ENCODE data around the gene NR6A1. TPM values are rescaled to one million over a fixed set of nuclear protein-coding genes. Genes with fewer than 3 reads are reported as not detected.
A peak's percentile ranks its signal among the peaks of the same experiment; 100 is the strongest.

Gene NR6A1
- total RNA-seq, 1 donor from 2014 or later, result 0.92 TPM

DNA sequence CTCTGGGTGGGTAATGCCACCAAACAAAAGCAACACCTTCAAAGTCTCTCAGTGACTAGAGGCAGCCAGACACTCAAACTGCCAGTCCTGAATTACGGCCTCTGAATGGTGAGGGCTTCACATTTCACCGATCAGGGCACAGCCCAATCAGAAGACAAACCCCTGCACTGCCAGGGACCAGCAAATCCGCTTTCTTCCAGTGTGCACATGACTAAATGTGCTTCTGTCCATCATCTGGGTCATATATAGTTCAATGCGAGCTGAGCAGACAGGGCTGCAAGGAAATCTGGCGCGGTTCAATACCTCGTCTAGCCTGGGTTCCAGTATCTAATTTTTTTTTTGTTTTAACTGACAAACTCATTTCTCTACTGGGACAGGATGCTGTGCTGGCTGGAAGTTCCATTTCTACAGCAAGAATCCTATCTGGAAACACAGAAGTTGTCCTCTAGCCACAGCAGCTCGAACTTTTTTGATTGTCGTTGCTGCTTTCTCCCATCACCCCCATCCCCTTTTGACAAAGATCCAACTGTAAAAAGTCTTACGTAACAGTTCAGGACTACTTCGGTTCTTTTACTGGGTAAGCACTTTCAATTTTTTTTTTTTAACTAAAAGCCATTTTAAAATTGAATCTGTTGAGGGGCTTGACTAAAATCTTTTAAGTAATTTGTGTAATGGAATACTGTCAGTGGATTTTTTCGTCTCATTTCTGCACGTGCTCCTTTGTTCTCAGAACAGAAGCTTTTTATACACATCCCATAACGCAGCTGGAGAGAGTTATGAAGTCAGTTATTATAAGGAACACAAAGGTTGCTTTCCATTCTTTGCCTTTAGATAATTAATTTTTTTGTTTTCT is 112.7 kb downstream of the NR6A1 start:
- DNase-seq (ENCODE audit: low read depth), result peak; percentile 97
- Histone ChIP-seq H3K4me3 (ENCODE audit: low read depth, low read length) (peak overlapping the region; percentile 62), H3K27me3 (ENCODE audit: control insufficient read depth, insufficient read depth, low read length) (no peaks in the 10 kb centered on the region), H3K36me3 (ENCODE audit: control insufficient read depth, insufficient read depth, low read length) (no peaks in the 10 kb centered on the region)
- TF ChIP-seq, protein P1, sequence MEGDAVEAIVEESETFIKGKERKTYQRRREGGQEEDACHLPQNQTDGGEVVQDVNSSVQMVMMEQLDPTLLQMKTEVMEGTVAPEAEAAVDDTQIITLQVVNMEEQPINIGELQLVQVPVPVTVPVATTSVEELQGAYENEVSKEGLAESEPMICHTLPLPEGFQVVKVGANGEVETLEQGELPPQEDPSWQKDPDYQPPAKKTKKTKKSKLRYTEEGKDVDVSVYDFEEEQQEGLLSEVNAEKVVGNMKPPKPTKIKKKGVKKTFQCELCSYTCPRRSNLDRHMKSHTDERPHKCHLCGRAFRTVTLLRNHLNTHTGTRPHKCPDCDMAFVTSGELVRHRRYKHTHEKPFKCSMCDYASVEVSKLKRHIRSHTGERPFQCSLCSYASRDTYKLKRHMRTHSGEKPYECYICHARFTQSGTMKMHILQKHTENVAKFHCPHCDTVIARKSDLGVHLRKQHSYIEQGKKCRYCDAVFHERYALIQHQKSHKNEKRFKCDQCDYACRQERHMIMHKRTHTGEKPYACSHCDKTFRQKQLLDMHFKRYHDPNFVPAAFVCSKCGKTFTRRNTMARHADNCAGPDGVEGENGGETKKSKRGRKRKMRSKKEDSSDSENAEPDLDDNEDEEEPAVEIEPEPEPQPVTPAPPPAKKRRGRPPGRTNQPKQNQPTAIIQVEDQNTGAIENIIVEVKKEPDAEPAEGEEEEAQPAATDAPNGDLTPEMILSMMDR (IDR thresholded peaks at IDR 0.05; ENCODE audit: insufficient read depth, low read length, poor library complexity, severe bottlenecking), result no peak

- no peaks in the 10 kb centered on the region for H3K36me3 ChIP-seq (ENCODE audit: control insufficient read depth, insufficient read depth, low read length)
- no peaks in the 10 kb centered on the region for H3K27me3 ChIP-seq (ENCODE audit: control insufficient read depth, insufficient read depth, low read length)
- no peak overlapping the region for H3K4me3 ChIP-seq (ENCODE audit: low read depth, low read length)
- TF ChIP-seq, protein P1 (IDR thresholded peaks at IDR 0.05; ENCODE audit: insufficient read depth, low read length, poor library complexity, severe bottlenecking), result no peak
- no peak for DNase-seq (ENCODE audit: low read depth)
Observed at GRCh38 chr9:124657516-124657915, 113.6 kb downstream of the NR6A1 start.

DNA sequence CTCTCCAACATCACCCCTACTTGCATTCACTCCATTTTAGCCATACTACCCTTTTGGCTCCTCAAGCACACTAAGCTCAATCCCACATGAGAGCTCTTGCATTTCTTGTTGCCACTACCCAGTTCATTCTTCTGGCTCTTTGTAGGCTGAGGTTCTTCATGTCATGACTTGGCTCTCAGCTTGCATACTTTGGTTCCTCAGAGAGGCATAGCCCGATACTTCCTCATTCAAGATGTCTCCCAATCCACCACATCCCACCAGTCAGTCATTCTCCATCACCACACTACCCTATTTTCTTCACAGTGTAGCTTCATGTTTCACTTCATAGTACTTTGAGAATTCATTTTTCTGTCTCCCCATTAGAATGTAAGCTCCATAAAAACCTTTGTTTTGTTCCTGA is 116.7 kb downstream of the NR6A1 start:
- Histone ChIP-seq H3K27me3 (ENCODE audit: control insufficient read depth, insufficient read depth, low read length) (no peaks in the 10 kb centered on the region), H3K36me3 (ENCODE audit: control insufficient read depth, insufficient read depth, low read length) (no peaks in the 10 kb centered on the region), H3K4me3 (ENCODE audit: low read depth, low read length) (no peak overlapping the region)
- no peak for DNase-seq (ENCODE audit: low read depth)
- TF ChIP-seq, protein P1 (IDR thresholded peaks at IDR 0.05; ENCODE audit: insufficient read depth, low read length, poor library complexity, severe bottlenecking), result no peak

DNA sequence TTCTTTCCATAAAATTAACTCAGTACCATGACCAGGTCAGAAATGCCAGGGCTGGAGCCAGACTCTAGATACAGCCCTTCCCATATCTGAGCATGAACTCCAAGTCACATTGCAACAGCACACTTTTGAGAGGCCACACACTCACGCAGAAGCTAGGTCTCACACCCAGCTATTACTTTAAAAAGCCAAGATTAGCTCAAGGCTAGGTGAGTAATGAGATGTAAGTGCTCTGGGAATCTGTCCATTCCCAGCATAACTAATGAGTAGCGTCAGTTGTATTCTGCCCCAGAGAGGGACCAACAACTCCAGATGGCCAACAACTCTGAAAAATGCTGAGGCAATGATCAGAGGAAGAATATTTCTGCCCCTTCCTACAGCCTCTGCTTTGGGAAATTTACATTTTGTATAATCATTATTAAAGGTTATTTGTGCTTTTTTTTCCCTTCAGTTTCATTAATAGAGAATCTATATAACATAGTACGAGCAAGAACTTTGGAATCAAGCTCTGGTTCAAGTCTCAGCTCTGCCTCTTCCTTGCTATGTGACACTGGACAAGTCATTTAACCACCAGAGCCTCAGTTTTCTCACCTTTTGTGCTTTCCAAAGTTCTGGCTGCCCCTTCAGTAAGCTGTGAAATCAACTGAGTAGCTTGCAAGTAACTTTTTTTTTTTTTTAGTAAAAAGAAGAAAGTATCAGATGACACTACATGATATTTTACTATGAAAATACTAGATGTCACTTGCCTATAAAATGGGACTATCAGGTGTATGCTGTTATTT is 118.3 kb downstream of the NR6A1 start:
- DNase-seq (ENCODE audit: low read depth), result peak; percentile 81
- TF ChIP-seq, protein P1 (IDR thresholded peaks at IDR 0.05; ENCODE audit: insufficient read depth, low read length, poor library complexity, severe bottlenecking), result no peak
- Histone ChIP-seq H3K36me3 (ENCODE audit: control insufficient read depth, insufficient read depth, low read length) (no peaks in the 10 kb centered on the region), H3K4me3 (ENCODE audit: low read depth, low read length) (no peak overlapping the region), H3K27me3 (ENCODE audit: control insufficient read depth, insufficient read depth, low read length) (no peaks in the 10 kb centered on the region)

GRCh38 chr9:124652203-124652602 is 118.9 kb downstream of the NR6A1 start:
- Histone ChIP-seq H3K4me3 (ENCODE audit: low read depth, low read length) (no peak overlapping the region), H3K36me3 (ENCODE audit: control insufficient read depth, insufficient read depth, low read length) (no peaks in the 10 kb centered on the region), H3K27me3 (ENCODE audit: control insufficient read depth, insufficient read depth, low read length) (no peaks in the 10 kb centered on the region)
- no peak for DNase-seq (ENCODE audit: low read depth)
- TF ChIP-seq, protein P1 (IDR thresholded peaks at IDR 0.05; ENCODE audit: insufficient read depth, low read length, poor library complexity, severe bottlenecking), result no peak
